Mesenteric fat pad (tissue), 1 donor: Measurements from ENCODE around the gene RPS6KA2. TPM values are rescaled to one million over a fixed set of nuclear protein-coding genes. Genes with fewer than 3 reads are reported as not detected.

ENCODE experiments used
- DNase-seq: peaks from one replicate; pipeline ENCODE4 v3.0.0-alpha.2; 2020; ENCODE audit warnings: low spot score
- total RNA-seq: library from RNA; stranded (reverse); fragmentation: NEBNext Ultra II Directional; extraction: Animal tissue kit (Norgen Biotek cat#: 25700); gene quantifications from one replicate; pipeline ENCODE4 v1.2.1, GENCODE V29; 2021
- donor health status: DM: yes; HTN: yes; CAD: no.

The RPS6KA2 gene
- total RNA-seq, 1 donor from 2014 or later: 45.2 TPM

DNA sequence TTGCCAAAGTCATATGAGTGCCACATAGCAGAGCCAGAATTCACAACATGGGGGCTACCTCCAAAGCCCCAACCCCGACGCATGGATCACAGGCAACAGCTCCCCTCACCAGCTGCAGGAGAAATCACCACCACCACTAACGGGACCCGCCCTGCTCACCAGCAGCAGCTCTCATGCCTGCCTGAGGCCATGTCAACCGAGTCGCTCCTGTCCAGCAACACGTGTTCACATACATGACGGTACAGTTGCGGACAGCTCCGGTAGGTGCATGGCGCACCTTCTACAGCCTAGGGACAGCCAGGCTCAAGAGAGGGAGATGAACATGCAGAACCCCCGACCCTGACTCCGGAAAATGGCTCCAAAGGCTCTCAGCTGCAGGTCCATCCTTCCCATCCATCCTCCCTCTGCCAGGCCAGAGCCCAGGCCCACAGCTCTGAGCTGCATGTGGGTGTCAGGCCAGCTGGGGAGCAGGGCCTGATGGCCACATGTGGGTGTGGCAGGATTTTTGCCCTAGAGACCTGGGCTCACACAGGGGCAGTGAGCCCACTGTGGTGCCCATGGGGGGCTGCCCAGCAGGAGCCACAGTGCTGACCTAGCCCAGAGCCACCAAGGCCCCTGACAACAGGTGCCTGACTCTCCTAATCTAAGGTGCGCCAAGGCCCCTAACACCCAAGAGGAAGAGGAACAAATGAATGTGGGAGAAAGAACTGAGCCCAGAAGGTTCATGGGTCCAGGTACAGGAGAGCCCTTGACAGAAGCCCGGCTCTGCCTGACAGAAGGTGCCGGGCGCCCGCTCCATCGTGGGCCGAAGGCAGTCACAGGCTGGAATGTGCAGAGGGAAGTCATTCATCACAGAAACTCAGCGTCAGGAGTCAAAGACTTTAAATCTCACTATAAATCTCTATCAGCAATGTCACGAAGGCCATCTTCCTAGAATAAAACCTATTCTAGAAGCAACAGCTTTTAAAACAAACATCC, 10.5 kb downstream of the RPS6KA2 start:
- DNase-seq: no peak

GRCh38 chr6:166615059-166615770, 11.8 kb downstream of the RPS6KA2 start:
- DNase-seq: no peak

GRCh38 chr6:166614589-166614988, 12.5 kb downstream of the RPS6KA2 start:
- DNase-seq: no peak

DNA sequence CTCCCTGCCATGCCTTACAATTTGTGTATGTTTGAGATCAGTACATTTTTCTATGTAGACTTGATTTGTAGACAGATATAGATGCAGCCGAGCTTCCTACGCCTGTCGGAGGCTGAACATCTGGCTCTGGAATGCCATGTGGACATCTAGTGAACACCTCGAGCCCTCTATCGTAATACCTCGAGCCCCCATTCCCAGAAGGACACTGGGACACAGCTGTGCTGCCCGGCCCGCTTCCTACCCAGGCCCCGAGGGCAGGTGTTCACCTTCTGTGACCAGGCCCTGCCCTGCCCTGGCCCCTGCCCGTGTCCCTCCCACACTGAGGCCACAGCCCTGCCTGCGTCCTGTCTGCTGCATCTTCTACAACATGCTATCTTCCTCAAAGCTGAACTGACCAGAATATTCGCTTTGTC, 12.9 kb downstream of the RPS6KA2 start:
- no peak for DNase-seq

DNA sequence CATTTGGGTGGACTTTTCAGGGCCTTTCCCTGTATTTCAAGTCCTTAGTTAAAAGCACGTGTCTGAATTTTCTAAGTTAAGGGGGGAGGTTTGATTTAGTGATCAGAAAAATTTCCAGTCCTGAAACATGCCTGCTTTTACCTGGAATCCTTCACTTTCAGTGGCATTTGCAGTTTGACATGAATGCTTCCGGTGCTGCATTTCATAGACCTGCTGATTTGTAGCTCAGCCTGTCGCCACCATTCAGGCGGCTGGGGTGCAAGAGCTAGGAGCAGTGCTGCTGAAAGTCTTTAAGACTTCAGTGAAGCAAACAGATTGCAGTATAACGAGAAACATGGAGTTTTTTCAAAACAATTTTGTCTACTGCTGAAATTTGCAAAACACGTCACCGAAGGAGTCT, 14.0 kb downstream of the RPS6KA2 start:
- DNase-seq: no peak

GRCh38 chr6:166612471-166612881, 14.6 kb downstream of the RPS6KA2 start:
- DNase-seq: no peak

GRCh38 chr6:166611631-166612030, 15.4 kb downstream of the RPS6KA2 start:
- no peak for DNase-seq

GRCh38 chr6:166610069-166610468, 17.0 kb downstream of the RPS6KA2 start:
- DNase-seq: no peak

- DNase-seq: no peak
These were observed 18.3 kb downstream of the RPS6KA2 start for GRCh38 chr6:166608774-166609173.

DNA sequence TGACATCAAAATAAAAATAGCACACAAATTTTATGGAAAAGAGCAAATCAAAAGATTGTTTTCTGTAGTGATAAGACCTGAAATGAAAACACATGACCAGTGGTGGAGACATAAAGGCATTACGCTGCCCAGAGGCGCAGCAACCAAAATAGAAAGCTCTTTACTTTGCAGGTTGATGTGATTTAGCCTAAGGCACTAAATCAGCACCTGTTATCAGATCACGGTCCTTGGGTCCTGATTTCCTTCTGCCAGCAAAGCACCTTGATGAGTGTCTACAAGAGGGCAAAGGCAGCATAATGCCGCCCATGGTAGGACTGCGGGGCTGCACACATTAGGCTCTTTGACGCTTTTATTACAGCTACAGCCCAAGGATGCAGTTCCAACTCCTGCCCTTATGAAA, 21.3 kb downstream of the RPS6KA2 start:
- no peak for DNase-seq

- DNase-seq: no peak
These were observed 22.1 kb downstream of the RPS6KA2 start for GRCh38 chr6:166604911-166605310.

GRCh38 chr6:166604328-166604727, 22.7 kb downstream of the RPS6KA2 start:
- DNase-seq: no peak

DNA sequence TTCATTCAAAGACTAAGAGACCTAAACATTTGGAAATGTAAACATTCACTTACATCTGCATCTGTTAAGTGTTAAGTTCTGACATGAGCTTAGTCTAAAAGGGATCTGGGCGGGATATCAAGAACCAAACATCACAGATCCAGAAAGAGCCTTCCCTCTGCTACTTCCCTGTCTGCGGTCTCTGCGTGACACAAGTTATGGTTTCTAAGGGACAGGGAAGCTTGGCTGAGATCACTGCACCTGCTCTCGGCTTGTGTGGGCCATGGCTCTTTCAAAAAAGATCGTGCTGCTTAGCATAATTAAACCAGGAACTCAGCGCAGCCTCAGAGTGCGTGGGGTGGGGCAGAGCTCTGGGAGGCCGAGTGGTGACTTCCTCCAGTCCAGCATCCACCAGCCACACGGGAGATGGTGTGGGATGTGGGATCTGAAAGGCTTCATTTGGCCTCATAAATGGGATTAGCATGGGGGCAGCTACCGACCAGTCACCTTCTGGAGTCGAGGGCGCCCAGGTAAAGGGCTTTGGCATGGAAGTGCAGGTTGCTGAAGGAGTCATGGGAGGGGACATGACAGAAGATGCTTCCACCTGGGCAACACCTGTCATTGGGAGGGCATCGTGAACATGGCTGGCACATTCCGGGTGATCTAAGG, 23.9 kb downstream of the RPS6KA2 start:
- DNase-seq: no peak

- DNase-seq: no peak
These were observed 25.1 kb downstream of the RPS6KA2 start for GRCh38 chr6:166601956-166602355.

DNA sequence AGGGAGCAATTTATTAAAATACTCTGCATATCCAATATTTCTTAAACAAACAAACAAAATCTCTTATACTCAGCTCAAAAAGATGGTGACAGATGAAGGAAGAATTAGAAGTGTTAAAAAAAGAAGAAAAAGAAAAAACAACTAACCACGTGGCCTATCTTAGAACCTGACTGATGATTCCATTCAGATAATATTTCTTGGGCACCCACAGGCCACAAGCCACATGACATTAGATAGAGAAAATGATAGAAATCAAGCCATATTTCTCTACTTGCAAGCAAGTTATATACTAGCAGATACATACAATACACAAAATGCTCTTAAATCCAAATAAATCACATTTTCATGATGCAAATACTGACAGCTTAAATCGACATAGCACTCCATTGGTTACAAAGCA, 26.1 kb downstream of the RPS6KA2 start:
- DNase-seq: no peak

DNA sequence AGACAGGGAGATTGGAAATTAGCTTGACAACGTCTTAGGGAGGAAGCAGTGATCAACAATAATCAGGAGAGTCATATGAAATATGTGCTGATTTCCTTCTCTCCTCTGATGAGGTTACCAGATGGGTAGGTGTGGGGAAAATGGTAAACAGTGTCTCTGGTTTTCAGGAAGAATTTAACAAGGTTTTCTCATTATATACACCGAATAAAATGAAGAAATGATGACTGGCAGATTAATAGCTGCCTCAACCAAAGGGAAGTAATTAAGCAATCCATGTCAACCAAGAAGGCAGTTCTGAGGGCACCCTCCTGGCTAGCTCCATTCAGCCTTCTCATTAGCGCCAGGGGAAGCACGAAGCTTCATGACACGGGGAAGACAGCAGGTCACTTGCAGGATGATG, 27.8 kb downstream of the RPS6KA2 start:
- DNase-seq: no peak

- DNase-seq: no peak
These were observed 28.5 kb downstream of the RPS6KA2 start for GRCh38 chr6:166598441-166599138.

DNA sequence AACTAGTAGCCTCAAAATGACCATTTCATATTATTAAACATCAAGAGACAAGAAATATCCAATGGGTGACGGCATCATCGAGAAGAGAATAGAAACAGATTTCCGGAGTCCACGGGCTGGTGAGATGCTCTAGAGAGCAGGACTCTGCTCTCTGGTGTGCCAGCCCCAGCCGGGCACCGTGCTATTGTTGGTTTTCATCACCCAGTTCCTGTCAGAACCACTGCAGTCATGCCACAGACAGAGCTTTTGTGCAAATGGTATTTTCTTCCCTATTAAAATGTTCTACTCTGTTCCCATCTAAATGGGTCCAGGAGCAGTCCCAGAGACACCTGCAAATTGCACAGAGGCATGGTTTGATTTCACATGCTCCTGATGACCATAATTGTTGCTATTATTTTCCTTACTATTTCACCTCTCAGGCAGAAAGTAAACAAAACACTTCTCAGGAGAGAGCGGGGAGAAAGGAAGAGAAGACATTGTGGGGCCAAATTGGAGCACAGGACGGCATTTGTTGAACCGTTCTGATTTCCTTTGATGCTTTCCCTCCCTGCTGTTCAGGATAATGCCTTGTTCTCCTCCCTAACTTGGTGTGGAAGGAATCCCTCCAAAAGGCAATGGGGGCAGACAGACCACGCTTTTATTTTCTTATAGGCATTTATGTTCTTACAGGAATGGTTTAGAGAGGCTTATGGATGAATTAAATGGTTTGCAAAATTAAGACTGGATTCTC, 29.2 kb downstream of the RPS6KA2 start:
- no peak for DNase-seq

DNA sequence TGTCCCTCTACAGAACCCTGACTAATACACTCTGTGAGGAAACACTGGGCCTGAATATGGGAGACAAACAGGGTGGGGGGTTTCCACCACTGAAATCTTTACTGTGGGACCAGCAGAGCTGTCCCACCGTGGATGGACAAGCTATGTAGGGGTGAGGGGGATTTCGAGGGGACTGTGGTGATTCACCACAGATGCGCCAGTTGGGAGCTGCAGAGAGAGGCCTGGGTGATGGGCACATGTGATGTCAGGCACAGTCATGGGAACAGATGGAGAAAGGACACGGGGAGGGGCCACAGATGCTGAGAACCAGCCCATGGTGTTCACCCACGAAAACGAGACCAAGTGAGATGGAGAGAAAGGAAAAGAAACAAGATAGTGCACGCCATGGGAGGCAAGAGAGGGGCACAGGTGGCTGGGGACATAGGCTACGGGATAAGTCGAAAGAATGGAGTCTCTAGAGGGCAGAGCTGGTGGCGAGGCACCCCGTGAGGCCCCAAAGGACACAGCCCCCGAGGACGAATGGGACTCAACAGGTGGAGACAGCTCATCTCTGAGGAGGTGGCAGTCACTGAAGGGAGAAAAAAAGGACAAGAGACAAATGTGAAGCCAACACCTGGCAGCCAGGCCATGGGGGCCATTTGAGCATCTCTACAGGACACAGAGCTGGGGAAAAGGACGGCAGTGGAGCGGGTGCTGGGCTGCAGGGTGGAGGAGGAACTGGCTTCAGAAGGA, 30.1 kb downstream of the RPS6KA2 start:
- no peak for DNase-seq

GRCh38 chr6:166595949-166596348, 31.1 kb downstream of the RPS6KA2 start:
- DNase-seq: no peak
